Measurements from ENCODE around the gene ZIC1. TPM values are rescaled to one million over a fixed set of nuclear protein-coding genes. Genes with fewer than 3 reads are reported as not detected.
A peak's percentile ranks its signal among the peaks of the same experiment; 100 is the strongest.

ZIC1 gene
- total RNA-seq, 1 experiment from 2014 or later: not detected

GRCh38 chr3:147360646-147361453, 48.3 kb upstream of the ZIC1 start:
- Histone ChIP-seq H3K27ac (ENCODE audit: low read length) (no peak overlapping the region), H2AFZ (ENCODE audit: low read length) (no peak overlapping the region), H3K36me3 (ENCODE audit: low read depth, low read length) (no peaks in the 10 kb centered on the region), H3F3A (ENCODE audit: low read length, unreplicated experiment) (no peaks in the 10 kb centered on the region), H3K9me3 (ENCODE audit: low read length) (no peaks in the 10 kb centered on the region), H3K9me2 (replicated peaks; ENCODE audit: low read length) (no peaks in the 10 kb centered on the region), H3K4me2 (ENCODE audit: low read length) (no peak overlapping the region), H3K4me3 (ENCODE audit: low read length) (no peak overlapping the region), H4K20me1 (ENCODE audit: low read length) (no peaks in the 10 kb centered on the region), H3K9ac (ENCODE audit: low read length) (no peak overlapping the region), H3K27me3 (ENCODE audit: low read length) (peaks cover 96% of the 10 kb centered on the region), H3K79me2 (ENCODE audit: low read length) (no peaks in the 10 kb centered on the region), H3K4me1 (ENCODE audit: insufficient read depth, low read length) (no peaks in the 10 kb centered on the region)
- ChIA-PET POLR2A (ENCODE audit: unreplicated experiment) (no interaction called here), CTCF (interaction anchor here (0.7 kb wide), 1 partner anchor 379 kb away, joined by 3 read pairs; no protein-coding TSS in a partner anchor)
- no TSS peak for BruUV-seq (replicated peaks)
- DNase-seq (no peak), ATAC-seq (no peak)
- TF ChIP-seq EZH2 (IDR thresholded peaks at IDR 0.05; ENCODE audit: low read length, unreplicated experiment) (peak; percentile 69), CTCF (conservative IDR thresholded peaks at IDR 0.05; ENCODE audit: low read depth, low read length) (no peak)
- intact Hi-C loops (cut with micrococcal nuclease): no loop called here

- Histone ChIP-seq H3K27ac (ENCODE audit: low read length) (no peak overlapping the region), H3F3A (ENCODE audit: low read length, unreplicated experiment) (no peaks in the 10 kb centered on the region), H3K9me3 (ENCODE audit: low read length) (no peaks in the 10 kb centered on the region), H3K9ac (ENCODE audit: low read length) (no peak overlapping the region), H3K4me2 (ENCODE audit: low read length) (no peak overlapping the region), H3K36me3 (ENCODE audit: low read depth, low read length) (no peaks in the 10 kb centered on the region), H2AFZ (ENCODE audit: low read length) (no peak overlapping the region), H3K4me3 (ENCODE audit: low read length) (no peak overlapping the region), H4K20me1 (ENCODE audit: low read length) (no peaks in the 10 kb centered on the region), H3K27me3 (ENCODE audit: low read length) (peaks cover 92% of the 10 kb centered on the region), H3K79me2 (ENCODE audit: low read length) (no peaks in the 10 kb centered on the region), H3K9me2 (replicated peaks; ENCODE audit: low read length) (no peaks in the 10 kb centered on the region), H3K4me1 (ENCODE audit: insufficient read depth, low read length) (no peaks in the 10 kb centered on the region)
- ChIA-PET POLR2A (ENCODE audit: unreplicated experiment) (no interaction called here), CTCF (interaction anchor here (0.7 kb wide), 1 partner anchor 378 kb away, joined by 3 read pairs; no protein-coding TSS in a partner anchor)
- intact Hi-C loops (cut with micrococcal nuclease): no loop called here
- peak; percentile 60 for DNase-seq
- BruUV-seq (replicated peaks): no TSS peak
- TF ChIP-seq EZH2 (IDR thresholded peaks at IDR 0.05; ENCODE audit: low read length, unreplicated experiment) (no peak), CTCF (conservative IDR thresholded peaks at IDR 0.05; ENCODE audit: low read depth, low read length) (peak; percentile 78)
- no peak; the same call in 1 of the 2 replicates for ATAC-seq
Observed at GRCh38 chr3:147361454-147362420, 47.4 kb upstream of the ZIC1 start.
